Pericardium fibroblast (primary cell): ENCODE results near the gene ZYG11A. TPM values are rescaled to one million over a fixed set of nuclear protein-coding genes. Genes with fewer than 3 reads are reported as not detected.

Experiments used
- total RNA-seq: library from RNA; depleted of rRNA; stranded (reverse); fragments of >200 nt; gene quantifications from 2 replicates; pipeline ENCODE4 v1.2.3, GENCODE V29; 2015

The ZYG11A gene
- total RNA-seq, result 0.23 TPM in 1 of 2 replicates, not detected in the other

GRCh38 chr1:52842643-52843310, at the start of gene ZYG11A:
TSS of gene ZYG11A (plus strand) at chr1:52842760. CDS start at chr1:52842884, 124 bp downstream.

GRCh38 chr1:52927212-52928014, 84.9 kb downstream of the ZYG11A start, which contains the start of gene SCP2:
TSS of gene SCP2 (plus strand) at chr1:52927276. CDS start at chr1:52927397, 121 bp downstream.

Other genes starting within 250 kb of the ZYG11A start
- 32.2 and 62.3 TPM in 2 replicates for gene GPX7, start 240.4 kb upstream of the ZYG11A start, total RNA-seq
- gene SHISAL2A, start 209.6 kb upstream of the ZYG11A start, total RNA-seq, result 1.6 TPM in 1 of 2 replicates, not detected in the other
- gene COA7, start 144.4 kb upstream of the ZYG11A start, total RNA-seq, result 10.4 and 15.2 TPM in 2 replicates
- gene ZYG11B, start 116.3 kb upstream of the ZYG11A start, total RNA-seq, result 35.0 and 38.0 TPM in 2 replicates
- 15.2 and 16.0 TPM in 2 replicates for gene ECHDC2, start 79.0 kb downstream of the ZYG11A start, total RNA-seq
- 98.9 and 121 TPM in 2 replicates for gene SCP2, start 84.5 kb downstream of the ZYG11A start, total RNA-seq
- gene PODN, start 219.5 kb downstream of the ZYG11A start, total RNA-seq, result 92.3 and 105 TPM in 2 replicates